Ishikawa (cell line): Measurements from ENCODE around the gene GCSH.

Source experiments
- CEBPB ChIP-seq: IDR thresholded peaks from 2 replicates; pipeline ENCODE4 v1.6.1; 2012
- CREB1 ChIP-seq: IDR thresholded peaks from 2 replicates; pipeline ENCODE4 v1.6.1; 2012; ENCODE audit warnings: low read depth
- EGR1 ChIP-seq: IDR thresholded peaks from 2 replicates; pipeline ENCODE4 v1.6.1; 2012
- EP300 ChIP-seq: IDR thresholded peaks from 2 replicates; pipeline ENCODE4 v1.6.1; 2012; ENCODE audit warnings: borderline replicate concordance
- FOXM1 ChIP-seq: IDR thresholded peaks from 2 replicates; pipeline ENCODE4 v1.6.1; 2012; ENCODE audit warnings: low read depth, borderline replicate concordance
- NFIC ChIP-seq: IDR thresholded peaks from 2 replicates; pipeline ENCODE4 v1.6.1; 2012
- RAD21 ChIP-seq: IDR thresholded peaks from 2 replicates; pipeline ENCODE4 v1.6.1; 2012; ENCODE audit warnings: low read depth
- TAF1 ChIP-seq: IDR thresholded peaks from 2 replicates; pipeline ENCODE4 v1.6.1; 2012; ENCODE audit warnings: low read depth, mild to moderate bottlenecking
- TCF12 ChIP-seq: IDR thresholded peaks from 2 replicates; pipeline ENCODE4 v1.6.1; 2012; ENCODE audit warnings: low read depth
- TEAD4 ChIP-seq: IDR thresholded peaks from 2 replicates; pipeline ENCODE4 v1.6.1; 2012
- YY1 ChIP-seq: IDR thresholded peaks from 2 replicates; pipeline ENCODE4 v1.6.1; 2012; ENCODE audit warnings: low read depth
- ZBTB7A ChIP-seq: IDR thresholded peaks from 2 replicates; pipeline ENCODE4 v1.6.1; 2012; ENCODE audit warnings: low read depth
- TF ChIP-seq, protein P1 (sequence below): IDR thresholded peaks from 2 replicates; pipeline ENCODE4 v1.6.1; 2012
- TF ChIP-seq, protein P2 (sequence below): IDR thresholded peaks from 2 replicates; pipeline ENCODE4 v1.6.1; 2012; ENCODE audit warnings: low read depth, mild to moderate bottlenecking
- TF ChIP-seq, protein P3 (sequence below): IDR thresholded peaks from 2 replicates; pipeline ENCODE4 v1.6.1; 2012

The GCSH gene

DNA sequence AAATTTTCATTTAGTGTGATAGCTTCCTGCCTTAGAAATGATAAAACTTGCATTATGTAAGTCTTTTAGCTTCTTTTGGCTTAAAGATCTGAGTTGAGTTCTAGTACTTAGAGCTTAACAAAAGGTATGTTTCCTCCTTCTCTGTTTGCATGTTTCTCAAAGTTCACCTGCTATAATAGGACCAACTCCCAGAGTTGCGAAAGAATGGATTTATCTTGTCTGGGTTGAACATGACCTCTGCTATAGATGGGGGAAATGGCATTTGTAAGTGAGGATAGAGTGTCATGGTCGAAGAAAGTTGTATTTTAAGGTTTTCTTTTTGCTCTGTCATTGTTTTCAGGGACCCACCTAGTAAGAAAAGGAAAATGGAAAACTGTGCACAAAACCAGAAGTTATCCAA is 53.4 kb downstream of the GCSH start:
- TF ChIP-seq TEAD4 (no peak), RAD21 (no peak), TCF12 (no peak), EP300 (no peak), NFIC (no peak), CEBPB (no peak), YY1 (no peak), CREB1 (no peak)
- TF ChIP-seq, protein P1, sequence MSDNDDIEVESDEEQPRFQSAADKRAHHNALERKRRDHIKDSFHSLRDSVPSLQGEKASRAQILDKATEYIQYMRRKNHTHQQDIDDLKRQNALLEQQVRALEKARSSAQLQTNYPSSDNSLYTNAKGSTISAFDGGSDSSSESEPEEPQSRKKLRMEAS = no peak

DNA sequence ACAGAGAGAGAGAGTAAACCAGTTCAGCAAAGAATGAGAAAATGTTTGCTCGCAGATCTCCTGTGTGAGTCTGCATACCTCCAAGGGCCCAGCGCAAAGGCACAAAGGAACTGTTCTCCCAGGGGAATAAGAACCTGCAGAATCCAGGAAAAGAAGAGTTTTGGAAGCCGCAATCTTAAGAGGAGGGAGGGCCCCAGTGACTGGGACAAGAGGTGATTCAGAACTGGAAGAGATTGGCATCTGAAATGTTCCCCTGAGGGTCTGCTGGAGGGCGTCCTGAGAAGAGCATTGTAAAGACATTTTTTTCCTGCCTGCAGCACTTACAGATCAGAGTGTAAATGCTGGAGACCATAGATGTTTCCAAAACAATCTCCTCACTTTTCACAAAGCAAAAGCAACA is 54.5 kb downstream of the GCSH start:
- TF ChIP-seq TCF12 (no peak), YY1 (no peak), TAF1 (no peak), CEBPB (no peak), EP300 (no peak)

DNA sequence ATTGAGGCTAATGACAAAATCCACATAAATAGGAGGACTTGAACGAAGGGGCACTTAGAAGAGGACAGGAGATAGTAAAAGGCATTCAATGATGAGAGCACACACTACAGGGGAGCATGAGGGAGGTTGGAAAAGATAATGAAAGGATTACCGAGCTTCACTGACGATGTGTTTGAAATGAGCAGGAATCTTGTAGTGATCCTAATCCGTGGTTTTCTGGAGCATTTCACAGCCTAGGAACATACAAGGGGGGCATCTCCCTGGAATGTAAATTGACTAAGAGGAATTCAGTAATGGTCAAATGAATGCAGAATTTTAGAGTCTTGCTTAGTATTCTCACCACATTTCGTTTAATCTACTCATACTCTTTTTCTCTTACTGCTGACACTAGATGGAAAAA is 55.4 kb downstream of the GCSH start:
- no peak for TF ChIP-seq ZBTB7A
- TF ChIP-seq FOXM1 = no peak
- no peak for TF ChIP-seq TEAD4
- TF ChIP-seq TAF1 = no peak
- TF ChIP-seq CREB1 = no peak
- TF ChIP-seq EP300 = no peak
- TF ChIP-seq CEBPB = no peak
- TF ChIP-seq TCF12 = no peak
- TF ChIP-seq NFIC = no peak
- no peak for TF ChIP-seq RAD21
- TF ChIP-seq, protein P1 = no peak
- no peak for TF ChIP-seq YY1
- TF ChIP-seq, protein P2, sequence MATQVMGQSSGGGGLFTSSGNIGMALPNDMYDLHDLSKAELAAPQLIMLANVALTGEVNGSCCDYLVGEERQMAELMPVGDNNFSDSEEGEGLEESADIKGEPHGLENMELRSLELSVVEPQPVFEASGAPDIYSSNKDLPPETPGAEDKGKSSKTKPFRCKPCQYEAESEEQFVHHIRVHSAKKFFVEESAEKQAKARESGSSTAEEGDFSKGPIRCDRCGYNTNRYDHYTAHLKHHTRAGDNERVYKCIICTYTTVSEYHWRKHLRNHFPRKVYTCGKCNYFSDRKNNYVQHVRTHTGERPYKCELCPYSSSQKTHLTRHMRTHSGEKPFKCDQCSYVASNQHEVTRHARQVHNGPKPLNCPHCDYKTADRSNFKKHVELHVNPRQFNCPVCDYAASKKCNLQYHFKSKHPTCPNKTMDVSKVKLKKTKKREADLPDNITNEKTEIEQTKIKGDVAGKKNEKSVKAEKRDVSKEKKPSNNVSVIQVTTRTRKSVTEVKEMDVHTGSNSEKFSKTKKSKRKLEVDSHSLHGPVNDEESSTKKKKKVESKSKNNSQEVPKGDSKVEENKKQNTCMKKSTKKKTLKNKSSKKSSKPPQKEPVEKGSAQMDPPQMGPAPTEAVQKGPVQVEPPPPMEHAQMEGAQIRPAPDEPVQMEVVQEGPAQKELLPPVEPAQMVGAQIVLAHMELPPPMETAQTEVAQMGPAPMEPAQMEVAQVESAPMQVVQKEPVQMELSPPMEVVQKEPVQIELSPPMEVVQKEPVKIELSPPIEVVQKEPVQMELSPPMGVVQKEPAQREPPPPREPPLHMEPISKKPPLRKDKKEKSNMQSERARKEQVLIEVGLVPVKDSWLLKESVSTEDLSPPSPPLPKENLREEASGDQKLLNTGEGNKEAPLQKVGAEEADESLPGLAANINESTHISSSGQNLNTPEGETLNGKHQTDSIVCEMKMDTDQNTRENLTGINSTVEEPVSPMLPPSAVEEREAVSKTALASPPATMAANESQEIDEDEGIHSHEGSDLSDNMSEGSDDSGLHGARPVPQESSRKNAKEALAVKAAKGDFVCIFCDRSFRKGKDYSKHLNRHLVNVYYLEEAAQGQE = no peak
- TF ChIP-seq, protein P3, sequence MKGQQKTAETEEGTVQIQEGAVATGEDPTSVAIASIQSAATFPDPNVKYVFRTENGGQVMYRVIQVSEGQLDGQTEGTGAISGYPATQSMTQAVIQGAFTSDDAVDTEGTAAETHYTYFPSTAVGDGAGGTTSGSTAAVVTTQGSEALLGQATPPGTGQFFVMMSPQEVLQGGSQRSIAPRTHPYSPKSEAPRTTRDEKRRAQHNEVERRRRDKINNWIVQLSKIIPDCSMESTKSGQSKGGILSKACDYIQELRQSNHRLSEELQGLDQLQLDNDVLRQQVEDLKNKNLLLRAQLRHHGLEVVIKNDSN = no peak

GRCh38 chr16:81040131-81040530 is 56.1 kb downstream of the GCSH start:
- no peak for TF ChIP-seq ZBTB7A
- TF ChIP-seq, protein P2 = no peak

DNA sequence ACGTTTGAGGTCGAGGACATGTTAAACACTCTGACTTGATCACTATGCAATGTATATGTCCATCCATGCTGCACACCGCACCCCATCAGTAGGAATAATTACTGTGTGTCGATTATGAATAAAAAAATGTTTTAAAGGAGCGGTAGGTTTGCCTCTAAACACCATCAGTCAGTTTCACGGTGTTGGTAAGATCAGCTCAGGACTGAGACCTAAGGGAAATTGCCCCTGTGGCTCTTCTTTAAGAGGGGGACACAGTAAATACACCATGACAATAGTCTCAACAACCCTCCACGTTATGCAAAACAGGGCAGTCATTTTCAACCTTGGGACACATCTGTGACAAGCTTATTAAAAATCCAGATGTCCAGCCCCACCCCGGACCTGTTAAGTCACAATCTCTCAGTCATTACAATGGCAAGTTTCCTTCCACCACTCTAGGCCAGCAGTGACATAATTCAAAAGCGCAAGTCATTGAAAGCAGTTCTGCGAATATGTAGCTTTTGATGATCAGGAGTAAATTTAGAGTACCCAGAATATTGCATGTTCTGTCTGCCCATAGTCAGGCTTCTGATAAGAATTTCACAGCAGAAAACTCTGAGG is 59.3 kb downstream of the GCSH start:
- TF ChIP-seq RAD21 (no peak), TAF1 (no peak), NFIC (no peak), FOXM1 (no peak), CEBPB (no peak), EP300 (no peak), CREB1 (no peak), YY1 (no peak), TEAD4 (no peak), EGR1 (no peak), TCF12 (no peak), ZBTB7A (no peak)
- TF ChIP-seq, protein P1 = no peak
- TF ChIP-seq, protein P2 = no peak
- TF ChIP-seq, protein P3 = no peak
